GM20000 (cell line): ENCODE measurements around the gene SPSB4.

Source experiments
- DNase-seq: peaks from one replicate; pipeline ENCODE4 v3.0.0; 2012; ENCODE audit warnings: low spot score
- TF ChIP-seq, protein P1 (sequence below): IDR thresholded peaks from 2 replicates; pipeline ENCODE4 v1.5.1; 2012; ENCODE audit warnings: mild to moderate bottlenecking, control low read depth; ENCODE audit errors: extremely low read depth, missing control alignments

Gene SPSB4

DNA sequence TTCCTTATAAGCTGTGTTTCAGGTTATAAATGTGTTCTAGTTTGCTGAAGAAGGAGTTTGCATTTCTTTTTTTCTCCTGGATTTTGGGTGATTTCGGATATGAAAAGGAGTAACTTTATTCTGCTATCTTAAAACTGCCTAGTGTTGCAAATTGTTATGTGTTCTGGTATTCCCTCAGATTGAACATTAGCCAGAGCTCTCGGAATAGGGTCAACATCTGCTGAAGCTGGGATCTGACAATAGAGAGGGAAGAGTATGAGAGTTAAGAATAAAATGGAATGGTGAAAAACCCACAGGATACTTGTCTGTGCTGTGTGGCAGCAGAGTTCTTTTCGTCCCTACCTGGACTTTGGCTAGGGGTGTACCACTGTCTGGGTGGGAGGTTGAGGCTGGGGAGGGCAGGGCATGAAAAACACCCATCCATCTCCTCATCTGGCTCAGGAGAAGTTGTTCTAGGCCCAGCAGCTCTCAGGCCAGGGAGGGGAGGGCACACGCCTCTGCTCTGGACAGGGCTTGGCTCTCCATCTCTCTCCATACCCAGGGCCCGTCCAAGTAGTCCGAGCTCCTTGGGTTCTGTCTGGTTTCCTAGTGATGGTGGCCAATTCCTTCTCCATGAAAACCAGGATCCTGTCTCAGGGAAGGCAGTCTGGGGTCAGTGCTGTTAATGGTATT is 13.2 kb downstream of the SPSB4 start:
- TF ChIP-seq, protein P1, sequence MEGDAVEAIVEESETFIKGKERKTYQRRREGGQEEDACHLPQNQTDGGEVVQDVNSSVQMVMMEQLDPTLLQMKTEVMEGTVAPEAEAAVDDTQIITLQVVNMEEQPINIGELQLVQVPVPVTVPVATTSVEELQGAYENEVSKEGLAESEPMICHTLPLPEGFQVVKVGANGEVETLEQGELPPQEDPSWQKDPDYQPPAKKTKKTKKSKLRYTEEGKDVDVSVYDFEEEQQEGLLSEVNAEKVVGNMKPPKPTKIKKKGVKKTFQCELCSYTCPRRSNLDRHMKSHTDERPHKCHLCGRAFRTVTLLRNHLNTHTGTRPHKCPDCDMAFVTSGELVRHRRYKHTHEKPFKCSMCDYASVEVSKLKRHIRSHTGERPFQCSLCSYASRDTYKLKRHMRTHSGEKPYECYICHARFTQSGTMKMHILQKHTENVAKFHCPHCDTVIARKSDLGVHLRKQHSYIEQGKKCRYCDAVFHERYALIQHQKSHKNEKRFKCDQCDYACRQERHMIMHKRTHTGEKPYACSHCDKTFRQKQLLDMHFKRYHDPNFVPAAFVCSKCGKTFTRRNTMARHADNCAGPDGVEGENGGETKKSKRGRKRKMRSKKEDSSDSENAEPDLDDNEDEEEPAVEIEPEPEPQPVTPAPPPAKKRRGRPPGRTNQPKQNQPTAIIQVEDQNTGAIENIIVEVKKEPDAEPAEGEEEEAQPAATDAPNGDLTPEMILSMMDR: no peak
- DNase-seq: no peak

GRCh38 chr3:141065258-141065657 is 14.1 kb downstream of the SPSB4 start:
- DNase-seq: no peak
- TF ChIP-seq, protein P1: no peak

- no peak for DNase-seq
- TF ChIP-seq, protein P1: no peak
Observed at GRCh38 chr3:141065841-141066805, 15.0 kb downstream of the SPSB4 start.

- TF ChIP-seq, protein P1: no peak
- no peak for DNase-seq
Observed at GRCh38 chr3:141067206-141067974, 16.2 kb downstream of the SPSB4 start.

DNA sequence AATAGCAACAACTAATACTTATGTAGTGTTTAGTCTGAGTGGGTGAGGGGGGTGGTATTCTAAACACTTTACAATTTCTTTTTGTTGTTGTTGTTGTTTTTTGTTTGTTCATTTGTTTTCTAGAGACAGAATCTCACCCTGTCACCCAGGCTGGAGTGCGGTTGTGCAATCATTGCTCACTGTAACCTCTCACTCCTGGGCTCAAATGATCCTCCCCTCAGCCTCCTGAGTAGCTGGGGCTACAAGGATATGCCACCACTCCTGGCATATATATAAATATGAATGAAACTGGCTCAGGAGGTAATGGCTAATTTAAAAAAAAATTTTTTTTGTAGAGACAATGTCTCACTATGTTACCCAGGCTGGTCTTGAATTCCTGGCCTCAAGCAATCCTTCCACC is 19.1 kb downstream of the SPSB4 start:
- no peak for DNase-seq
- TF ChIP-seq, protein P1: no peak

DNA sequence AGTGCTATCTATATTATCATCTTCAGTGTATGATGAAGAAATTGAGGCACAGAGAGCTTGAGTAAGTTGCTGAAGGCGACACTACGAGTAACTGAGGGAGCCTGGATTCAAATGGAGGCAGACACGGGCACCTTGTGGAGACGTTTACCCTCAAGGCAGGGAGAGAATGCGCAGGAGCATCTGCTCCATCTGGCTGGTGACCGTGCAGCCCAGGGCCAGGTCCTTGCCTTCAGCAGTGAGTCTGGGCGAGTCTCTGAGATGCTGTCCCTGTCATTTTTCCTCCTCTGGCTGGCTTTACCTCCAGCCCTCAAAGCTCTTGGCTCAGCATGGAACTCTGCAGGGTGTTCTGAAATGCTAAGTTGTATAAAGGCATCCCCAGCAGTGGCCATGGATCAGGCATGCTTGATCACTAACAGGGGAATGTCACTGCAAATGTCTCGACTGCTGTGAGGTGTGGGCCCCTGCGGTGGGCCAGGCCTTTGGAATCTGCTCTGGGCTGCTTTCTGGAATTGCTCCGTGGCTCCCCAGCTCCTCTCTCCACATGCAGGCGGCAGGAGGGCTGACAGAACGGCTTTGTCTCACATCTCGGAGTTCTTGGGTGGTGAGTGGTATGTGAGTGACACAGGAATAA is 19.7 kb downstream of the SPSB4 start:
- TF ChIP-seq, protein P1: no peak
- no peak for DNase-seq
